Measurements from ENCODE around the gene IL17C.
A peak's percentile ranks its signal among the peaks of the same experiment; 100 is the strongest.

Gene IL17C

DNA sequence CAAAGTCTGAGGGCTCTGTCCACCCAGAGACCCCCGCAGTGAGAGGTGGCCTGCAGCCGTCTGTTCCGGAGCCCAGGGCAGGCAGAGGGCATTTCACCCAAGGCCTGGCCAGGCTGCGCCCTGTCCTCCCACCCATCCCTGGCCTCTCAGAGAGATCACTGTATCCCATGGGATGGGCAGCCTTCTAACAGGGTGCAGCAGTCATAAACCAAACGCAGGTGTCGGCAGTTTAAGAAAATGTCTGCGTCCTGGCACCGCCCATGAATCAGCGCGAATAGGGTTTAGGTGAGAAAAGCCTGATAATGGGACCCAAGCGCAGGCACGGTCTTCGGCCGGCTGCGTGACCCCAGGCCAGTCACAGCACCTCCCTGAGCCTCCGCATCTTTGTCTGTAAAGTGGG, 7.1 kb downstream of the IL17C start:
- no peak for DNase-seq (ENCODE audit: low read depth)

DNA sequence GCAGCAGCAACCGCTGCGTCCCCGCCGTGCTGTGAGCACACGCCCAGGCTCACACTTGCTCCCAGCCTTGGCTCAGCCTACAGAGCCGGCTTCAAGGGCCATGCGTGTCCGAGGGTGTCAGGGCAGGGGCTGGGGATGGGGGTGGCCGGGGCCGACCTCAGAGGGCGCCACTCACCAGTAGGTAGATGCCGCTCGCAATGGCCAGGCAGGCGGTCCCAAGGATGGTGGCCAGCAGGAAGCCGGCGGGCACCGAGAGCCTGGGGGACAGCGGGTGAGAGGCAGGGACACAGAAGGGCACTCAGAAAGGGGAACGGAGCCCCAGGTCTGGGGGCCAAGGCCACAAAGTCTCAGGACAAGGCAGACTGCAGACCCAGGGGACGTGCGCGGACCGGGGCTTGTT, 7.6 kb downstream of the IL17C start:
- DNase-seq (ENCODE audit: low read depth): no peak

DNA sequence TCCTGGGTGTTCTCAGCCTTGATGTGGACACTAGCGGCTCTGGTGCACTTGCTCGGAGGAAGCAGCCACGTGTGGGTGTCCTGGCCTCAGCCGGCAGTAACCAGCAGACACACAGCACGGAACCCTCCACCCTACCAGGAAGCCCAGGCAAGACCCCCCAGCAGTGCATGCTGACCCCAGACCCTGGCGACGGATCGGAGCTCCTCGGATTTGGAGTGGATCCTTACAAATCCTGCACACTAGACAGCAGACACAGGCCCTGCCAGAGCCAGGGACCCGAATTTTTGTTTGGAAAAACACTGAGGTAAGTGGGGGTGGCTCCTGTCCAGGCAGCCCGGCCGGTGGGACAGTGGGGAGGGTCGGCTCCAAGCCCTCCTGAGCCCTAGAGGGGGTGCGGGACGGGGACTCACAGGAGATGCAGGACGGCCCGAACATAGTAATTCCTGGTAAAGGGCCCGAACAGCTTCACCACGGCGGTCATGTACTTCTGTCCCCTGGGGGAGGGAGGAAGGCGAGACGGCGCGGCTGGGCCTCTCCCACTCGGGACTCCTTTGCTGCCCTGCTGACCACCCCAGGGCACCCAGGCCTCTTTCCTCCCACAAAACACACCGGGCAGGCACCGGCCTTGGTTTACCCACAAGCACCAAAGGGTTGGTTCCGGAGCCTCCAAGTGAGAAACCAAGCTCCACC, 8.1 kb downstream of the IL17C start:
- no peak for DNase-seq (ENCODE audit: low read depth)

DNA sequence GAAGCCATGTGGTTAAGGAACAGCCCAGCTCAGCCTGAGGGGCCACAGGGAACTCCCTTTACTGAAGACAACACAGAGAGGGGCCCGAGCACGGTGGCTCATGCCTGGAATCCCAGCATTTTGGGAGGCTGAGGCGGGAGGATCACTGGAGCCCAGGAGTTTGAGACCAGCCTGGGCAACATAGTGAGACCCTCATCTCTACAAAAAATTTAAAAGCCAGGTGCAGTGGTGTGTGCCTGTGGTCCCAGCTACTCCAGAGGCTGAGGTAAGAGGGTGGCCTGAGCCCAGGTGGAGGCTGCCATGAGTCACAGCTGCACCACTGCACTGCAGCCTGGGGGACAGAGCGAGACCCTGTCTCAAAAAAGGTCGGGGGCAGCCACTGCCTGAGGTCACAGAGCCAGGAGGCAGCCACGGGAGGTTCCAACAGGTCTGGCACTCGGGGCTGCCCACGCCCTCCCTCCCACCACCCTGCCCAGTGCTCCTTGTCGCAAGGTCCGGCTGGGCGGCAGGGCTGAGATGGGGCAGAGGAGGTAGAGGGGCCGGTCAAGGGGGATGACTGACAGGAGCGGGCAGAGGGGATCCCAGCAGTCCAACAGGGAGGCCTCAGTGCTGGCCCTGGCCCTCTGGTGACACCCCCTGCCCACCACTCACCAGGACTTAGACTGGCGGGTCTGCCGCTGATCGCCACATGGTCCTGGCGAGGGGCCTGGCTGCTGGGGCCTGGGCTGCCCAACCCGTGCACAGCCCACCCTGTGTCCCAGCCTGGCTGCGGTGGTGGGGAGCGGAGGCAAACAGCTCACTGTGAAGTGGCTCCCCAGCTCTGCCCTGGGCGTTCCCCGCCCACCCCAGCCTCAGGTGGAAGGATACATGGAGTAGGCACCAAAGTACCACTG, 9.1 kb downstream of the IL17C start:
- no peak for DNase-seq (ENCODE audit: low read depth)

DNA sequence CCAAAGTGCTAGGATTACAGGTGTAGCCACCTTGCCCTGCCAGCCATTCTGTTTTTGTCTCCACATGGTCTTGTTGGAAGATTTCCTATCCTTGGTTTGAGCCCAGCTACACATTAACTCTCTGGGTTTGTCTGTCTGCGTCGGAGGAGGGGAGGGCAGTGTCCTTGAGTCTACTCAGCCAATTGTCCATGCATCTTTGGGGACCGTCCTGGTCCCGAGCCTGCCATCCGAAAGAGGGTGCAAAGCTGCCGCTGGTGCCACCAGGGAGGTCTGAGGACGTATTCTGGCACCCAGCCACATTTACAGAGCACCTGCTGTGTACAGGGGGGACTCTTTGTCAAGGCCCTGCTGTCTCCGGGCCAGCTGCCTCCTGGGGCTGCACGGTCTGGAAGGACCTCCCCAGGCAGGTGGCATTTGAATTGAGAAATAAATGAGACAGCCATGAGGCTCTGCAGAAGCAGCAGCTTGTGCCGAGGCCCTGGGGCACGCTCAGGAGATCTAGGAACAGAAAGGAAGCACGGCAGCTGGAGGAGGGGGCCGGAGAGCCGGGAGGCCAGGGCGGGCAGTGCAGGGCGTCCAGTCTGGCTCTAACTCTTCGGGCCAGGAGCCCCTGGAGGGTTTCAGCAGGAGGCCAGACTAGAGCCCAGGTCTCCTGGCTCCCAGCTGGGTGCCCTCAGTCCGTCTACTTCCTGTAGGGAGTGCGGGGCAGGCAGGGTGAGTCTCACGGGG, 11.0 kb downstream of the IL17C start:
- no peak for DNase-seq (ENCODE audit: low read depth)

DNA sequence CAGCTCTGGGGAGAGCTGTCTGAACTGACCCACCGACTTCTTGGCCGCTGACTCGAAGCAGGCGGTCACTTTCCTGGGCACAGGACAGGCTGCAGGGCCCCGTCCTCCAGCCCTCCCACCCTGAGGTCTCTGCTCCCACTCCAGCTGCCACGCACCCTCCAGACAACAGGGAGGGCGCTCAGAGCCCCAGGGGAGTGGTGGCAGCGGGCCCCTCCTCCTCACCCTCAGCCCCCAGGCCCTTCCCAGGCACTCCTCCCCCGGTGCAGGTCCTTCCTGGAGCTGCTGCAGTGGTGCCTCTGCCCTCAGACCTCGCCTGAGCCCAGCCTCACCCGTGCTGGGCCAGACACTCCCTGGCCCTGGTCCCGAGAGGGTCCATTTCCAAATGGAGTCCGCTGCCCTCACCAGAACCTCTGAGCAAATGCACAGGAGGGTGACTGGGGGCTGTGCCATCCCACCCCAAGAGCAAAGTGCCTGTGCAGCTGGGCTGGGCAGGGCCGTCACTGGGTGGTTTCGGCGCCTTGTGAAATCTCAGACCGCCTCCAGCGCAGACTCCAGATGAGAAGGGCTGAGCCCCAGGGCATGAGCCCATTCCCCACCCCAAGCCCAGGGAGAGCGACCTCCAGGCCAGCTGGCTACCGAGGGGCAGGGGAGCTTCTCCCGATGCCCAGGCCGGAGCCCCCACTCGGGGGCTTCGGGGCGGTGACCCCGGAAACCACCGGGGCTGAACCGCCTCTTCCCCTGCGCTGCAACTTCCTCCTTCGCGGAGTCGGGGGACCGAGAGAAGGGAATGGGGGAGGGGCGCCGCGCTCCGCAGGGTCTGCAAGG, 11.8 kb downstream of the IL17C start:
- DNase-seq (ENCODE audit: low read depth): no peak

DNA sequence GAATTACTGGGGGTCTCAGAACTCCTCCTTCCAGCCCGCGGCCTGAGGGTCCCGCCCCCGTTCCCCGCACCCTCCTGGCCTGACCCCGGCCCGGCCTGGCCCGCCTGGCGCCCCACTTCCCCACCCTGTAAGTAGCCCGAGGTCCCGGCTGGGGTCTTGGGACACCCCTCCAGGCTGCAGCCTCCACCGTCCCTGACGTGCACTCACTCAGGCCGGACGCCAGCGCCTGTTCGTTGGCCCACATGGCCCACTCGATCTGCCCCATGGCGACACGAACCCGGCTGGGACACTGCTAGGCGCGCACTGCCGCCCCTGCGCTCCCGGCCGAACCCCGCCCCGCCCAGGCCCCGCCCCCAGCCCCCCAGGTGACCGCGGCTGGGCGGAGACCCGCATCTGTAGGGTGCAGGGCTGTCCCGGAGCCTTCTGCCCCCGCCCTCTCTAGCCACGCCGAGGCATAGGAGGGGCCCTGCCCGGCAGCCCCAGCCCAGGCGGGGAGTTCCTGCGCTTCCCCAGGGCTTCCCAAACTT, 12.4 kb downstream of the IL17C start, which contains the start of gene CYBA:
Gene CYBA, minus strand, starts transcription at position 305 of the 527 bp plus-strand sequence. Its CDS starts 40 bp downstream, at position 265.
- DNase-seq (ENCODE audit: low read depth): peak; percentile 79

DNA sequence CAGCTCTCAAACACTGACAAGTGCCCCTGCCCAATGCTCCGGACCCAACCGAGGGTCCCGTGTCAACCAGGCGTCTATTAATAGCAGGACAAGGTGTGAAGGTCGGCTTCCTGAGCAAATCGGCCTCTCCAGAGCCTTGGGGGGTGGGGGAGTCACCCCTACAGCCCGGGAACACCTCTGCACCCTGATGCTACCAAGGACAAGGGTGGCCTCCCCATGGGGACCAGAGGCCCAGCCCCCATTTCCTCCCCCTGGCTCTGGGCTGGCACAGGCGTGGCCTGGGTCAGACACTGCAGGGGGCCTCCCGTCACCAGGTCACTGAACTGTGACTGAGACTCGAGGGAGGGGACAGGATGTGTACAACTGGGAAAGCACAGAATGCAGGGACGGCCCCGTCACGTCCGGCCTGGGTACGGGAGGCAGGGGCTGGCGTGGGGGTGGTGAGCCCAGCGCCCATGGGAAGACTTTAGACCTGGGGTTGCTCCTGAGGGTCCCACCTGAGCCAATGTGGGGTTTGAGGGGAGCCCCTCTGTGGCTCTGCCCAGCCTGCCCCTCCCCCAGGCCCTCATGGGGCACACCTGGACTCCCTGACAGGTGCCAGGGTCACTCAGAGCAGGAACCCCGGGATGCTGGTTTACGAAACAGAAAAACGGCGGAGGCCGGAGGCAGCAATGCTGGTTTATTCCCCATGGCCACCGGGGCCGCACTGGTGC, 13.1 kb downstream of the IL17C start:
- peak; percentile 57 for DNase-seq (ENCODE audit: low read depth)

DNA sequence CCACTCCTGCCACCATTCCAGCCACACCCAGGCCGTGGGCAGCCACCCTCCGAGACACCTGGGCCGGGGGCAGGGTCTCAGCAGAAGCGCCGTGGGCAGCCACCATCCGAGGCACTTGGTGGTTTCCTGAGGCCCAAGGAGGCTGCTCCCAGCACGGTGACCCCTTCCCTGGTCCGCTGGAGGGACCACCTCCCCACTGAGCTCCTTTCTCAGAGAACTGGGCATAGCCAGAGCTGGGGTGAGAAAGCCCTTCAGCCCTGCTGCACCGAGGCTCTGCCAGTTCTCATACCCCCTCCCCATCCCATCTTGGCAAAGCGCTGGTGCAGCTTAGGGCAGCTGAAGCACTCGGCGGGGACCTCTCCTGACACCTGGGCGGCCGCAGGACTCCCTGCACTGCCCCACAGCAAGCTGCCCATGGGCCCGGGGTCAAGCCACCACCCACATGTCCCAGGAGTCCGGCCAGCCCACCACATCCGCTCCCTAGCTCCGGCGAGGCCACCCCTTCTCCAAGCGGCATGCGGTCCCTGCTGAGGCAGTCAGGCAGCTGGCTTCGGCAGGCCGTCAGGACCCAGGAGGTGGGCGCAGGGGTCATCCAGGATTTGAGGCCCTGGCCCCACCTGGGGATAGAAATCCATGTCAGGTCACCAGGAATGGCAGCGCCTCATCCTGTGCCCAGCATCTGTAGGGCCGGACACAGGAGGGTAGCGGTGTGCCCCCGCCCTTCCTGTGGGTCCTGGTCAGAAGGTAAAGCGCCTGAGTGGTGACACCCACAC, 13.8 kb downstream of the IL17C start:
- no peak for DNase-seq (ENCODE audit: low read depth)

DNA sequence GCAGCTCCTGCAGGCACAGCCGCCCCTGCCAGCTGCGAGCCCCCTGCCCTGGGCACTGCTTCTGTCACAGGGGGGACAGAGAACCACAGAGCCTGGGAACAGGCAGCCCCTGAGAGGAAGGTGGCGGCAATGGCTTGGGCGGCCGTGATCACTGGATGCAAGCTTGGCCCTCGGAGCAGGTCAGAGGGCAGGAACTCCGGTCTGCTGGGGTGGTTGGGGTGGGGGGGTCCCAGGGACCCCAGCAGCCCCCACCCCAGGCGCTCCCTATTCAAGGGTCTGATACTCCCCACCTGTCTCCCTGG, 14.3 kb downstream of the IL17C start:
- no peak for DNase-seq (ENCODE audit: low read depth)

DNA sequence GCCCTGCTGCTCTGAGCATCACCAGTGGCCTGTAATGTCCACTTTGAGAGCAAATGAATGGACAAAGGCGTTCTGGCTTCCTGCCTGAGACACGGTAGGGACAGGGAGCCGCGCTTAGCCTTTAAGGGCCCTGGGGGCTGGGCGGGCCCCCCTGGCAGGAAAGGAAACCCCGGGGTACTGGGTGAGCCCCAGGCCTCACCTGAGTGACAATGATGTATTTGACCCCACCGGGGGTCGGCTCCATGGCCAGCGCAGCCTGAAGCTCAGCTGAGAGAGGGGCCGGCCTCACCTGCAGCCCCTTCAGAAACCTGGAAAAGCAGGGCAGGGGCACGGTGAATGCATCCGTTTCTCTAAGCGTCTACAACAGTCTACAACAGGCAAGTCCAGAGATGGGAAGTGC, 14.7 kb downstream of the IL17C start:
- no peak for DNase-seq (ENCODE audit: low read depth)

DNA sequence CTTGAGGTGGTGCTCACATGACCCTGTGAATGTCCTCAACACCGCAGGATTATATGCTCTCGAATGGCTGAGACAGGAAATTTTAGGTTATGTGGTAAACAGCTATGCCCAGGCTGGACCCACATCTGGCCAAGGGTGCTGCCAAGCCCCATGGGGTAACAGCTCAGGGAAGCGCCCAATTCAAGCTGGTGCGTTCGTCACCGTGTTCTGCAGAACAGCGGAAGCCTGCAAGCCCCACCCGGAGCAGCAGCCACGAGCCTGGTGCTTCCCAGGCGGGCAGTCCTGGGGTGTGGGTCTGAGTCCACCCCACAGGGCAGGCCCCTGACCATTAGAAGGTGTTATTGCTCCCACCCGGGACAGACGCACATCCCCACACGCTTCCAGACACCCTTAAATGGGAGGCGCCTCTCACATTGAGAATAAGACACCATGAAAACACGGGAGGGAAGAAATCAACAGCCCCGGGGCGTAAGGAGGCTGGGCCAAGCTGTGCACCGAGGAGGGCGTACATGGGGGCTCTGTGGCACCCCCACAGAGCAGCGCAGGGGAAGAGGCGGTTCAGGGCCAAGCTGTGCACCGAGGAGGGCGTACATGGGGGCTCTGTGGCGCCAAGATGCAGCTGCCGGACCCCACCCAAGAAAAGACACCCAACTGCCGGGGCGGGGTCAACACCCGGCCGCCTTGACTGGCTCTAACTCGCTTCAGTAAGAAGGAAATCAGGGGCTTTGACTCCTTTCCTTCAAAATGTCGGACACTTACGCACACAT, 15.4 kb downstream of the IL17C start:
- no peak for DNase-seq (ENCODE audit: low read depth)

DNA sequence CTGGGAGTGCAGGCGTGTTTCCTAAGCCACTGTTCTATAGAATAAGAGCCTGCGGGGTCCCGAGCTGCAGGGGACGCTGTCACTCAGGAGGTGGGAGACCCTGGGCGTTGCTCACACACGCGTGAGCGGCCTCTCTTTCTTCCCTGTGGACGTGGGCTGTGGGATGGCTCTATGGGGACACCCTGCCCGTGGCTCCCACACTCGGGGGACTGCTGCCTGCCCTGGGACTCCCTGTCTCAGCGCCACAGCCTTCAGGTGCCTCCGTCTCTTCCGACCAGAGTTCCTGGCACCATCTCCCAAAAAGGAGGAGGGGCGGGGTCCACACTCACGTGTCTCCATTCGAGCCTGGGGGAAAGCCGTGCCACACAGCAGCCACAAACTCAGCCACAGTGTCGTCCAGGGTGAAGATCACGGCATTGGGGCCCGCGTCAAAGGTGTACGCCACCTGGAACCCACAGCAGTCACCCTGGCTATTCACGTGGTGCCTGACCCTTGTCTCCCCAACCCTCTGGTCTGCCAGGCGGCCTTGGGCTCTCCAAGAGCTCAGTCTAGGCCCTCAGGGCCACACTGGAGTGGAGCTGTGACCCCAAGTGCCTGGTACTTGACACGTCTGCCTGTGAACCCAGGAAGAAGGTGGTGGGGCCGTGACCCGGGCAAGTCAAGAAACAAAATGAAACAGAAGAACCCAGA, 16.1 kb downstream of the IL17C start:
- no peak for DNase-seq (ENCODE audit: low read depth)

DNA sequence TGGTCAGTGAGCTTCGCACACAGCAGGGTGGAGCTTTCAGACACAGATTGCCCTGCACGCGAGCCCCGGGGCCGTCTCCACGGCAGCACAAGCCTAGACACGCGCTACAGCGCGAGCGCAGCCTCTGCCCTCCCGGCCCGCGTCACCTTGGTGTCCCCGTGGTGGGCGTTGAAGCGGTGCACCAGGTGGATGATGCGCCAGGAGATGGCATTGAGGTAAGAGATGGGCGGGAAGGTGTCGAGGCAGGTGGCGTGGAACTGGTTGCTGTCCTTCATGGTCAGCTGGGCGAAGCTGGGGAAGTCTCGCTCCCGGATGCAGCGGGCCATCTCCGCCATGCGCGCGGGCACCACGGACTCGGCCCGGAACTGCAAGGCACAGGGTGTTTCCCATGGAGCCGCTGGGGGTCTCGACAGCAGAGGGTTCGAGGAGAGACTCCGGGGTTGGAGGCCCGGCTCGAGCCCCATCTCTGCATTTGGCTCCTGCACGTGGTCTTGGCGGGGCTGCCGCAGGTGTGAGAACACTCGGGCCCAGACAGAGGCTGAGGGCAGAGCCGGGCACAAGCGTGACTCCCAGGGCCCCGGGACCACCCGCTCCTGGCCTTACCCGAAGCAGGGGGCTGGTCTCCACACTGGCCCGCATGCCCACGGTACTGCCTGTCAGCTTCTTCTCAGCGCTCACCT, 16.8 kb downstream of the IL17C start:
- DNase-seq (ENCODE audit: low read depth): no peak

DNA sequence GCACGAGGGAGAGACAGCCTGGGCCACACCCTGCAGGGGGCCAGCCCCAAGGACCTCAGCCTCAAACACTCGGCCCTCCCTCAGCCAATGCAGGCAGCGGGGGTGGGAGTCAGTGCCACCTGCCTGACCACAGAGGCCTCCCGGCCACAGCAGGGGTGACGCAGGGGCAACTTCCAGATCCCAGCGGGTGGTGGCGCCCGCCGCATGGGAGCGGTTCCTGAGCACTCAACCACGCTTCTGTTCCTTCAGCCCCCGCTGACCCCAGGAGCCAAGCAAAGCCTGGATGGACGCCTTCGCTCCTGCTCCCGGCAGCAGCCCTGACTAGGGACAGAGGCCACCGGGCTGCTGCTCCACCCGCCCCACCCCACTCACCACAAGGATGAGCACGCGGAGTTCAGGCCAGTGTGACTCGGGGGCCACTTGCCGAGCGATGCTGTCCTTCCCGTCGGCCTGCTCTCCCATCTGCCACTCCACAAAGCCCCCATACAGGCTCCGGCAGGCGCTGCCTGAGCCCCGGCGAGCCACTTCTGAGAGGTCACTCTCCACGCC, 17.4 kb downstream of the IL17C start:
- no peak for DNase-seq (ENCODE audit: low read depth)

DNA sequence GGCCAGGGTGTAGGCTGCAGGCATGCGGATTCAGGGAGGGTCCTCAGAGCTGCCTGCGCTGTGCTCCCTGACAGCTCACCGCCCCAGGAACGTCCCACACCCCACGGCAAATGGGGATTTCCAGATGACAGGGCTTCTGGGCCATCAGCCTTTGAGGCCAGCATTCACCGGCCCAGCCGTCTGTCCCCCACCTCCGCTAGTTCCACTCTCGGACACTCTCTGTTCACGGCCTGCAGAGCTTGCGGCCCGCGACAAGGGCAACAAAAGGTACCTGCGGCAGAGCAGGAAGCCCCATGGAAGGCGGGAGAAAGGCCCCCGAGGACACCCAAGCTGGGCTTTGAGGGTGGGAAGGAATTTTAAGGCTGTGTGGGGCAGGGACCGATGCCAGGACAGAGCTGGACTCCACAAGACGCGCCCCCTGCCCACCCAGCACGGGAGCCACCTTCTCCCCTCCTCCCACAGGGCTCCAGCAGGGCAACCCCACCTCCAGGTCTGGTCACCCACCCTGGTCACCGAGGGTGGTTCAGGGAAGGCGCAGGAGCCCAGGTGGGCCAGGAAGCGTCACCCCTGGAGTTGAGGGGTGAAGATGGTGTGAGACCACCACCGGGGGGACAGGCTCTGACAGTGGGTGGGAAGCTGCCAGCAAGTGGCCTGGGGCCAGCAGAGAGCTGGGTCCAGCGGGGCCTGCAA, 18.1 kb downstream of the IL17C start:
- DNase-seq (ENCODE audit: low read depth): no peak

DNA sequence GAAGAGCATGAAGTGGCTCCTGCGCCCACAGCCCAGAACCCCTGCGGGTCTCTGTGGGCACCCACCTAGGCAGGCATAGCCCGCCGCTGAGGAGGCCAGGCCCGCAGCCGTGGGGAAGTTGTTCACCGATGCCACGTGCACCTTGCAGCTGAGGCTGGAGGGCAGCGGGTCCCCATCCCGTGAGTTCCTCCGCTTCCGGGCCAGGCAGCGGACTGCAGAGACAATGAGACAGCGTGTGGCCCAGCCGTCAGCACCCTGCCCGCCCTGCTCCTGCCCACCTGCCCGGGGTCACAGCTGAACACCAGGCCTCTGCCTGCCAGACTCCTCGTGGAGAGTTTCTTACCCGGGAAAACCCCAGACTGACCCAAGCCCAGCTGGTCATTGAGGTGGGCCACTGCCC, 19.0 kb downstream of the IL17C start:
- DNase-seq (ENCODE audit: low read depth): no peak
